ENCODE measurements around the gene RASA3. TPM values are rescaled to one million over a fixed set of nuclear protein-coding genes. Genes with fewer than 3 reads are reported as not detected.

The RASA3 gene
- total RNA-seq, 1 donor from 2014 or later, result 29.9 TPM

GRCh38 chr13:114157869-114158495, 25.6 kb upstream of the RASA3 start:
- H3K4me3 Mint-ChIP-seq (ENCODE audit: unreplicated experiment), result no peak overlapping the region
- peaks cover 14% of the 10 kb centered on the region for H3K4me1 Mint-ChIP-seq (ENCODE audit: low read depth)
- TF ChIP-seq, protein P1, sequence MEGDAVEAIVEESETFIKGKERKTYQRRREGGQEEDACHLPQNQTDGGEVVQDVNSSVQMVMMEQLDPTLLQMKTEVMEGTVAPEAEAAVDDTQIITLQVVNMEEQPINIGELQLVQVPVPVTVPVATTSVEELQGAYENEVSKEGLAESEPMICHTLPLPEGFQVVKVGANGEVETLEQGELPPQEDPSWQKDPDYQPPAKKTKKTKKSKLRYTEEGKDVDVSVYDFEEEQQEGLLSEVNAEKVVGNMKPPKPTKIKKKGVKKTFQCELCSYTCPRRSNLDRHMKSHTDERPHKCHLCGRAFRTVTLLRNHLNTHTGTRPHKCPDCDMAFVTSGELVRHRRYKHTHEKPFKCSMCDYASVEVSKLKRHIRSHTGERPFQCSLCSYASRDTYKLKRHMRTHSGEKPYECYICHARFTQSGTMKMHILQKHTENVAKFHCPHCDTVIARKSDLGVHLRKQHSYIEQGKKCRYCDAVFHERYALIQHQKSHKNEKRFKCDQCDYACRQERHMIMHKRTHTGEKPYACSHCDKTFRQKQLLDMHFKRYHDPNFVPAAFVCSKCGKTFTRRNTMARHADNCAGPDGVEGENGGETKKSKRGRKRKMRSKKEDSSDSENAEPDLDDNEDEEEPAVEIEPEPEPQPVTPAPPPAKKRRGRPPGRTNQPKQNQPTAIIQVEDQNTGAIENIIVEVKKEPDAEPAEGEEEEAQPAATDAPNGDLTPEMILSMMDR (IDR thresholded peaks at IDR 0.05), result no peak
- peaks cover 3% of the 10 kb centered on the region for H3K9me3 Mint-ChIP-seq (ENCODE audit: low read depth)
- H3K27ac Mint-ChIP-seq (ENCODE audit: unreplicated experiment), result no peak overlapping the region
- peaks cover 20% of the 10 kb centered on the region for H3K27me3 Mint-ChIP-seq (ENCODE audit: low read depth)
- no peaks in the 10 kb centered on the region for H3K36me3 Mint-ChIP-seq (ENCODE audit: low read depth)
- DNase-seq (ENCODE audit: low spot score), result no peak

DNA sequence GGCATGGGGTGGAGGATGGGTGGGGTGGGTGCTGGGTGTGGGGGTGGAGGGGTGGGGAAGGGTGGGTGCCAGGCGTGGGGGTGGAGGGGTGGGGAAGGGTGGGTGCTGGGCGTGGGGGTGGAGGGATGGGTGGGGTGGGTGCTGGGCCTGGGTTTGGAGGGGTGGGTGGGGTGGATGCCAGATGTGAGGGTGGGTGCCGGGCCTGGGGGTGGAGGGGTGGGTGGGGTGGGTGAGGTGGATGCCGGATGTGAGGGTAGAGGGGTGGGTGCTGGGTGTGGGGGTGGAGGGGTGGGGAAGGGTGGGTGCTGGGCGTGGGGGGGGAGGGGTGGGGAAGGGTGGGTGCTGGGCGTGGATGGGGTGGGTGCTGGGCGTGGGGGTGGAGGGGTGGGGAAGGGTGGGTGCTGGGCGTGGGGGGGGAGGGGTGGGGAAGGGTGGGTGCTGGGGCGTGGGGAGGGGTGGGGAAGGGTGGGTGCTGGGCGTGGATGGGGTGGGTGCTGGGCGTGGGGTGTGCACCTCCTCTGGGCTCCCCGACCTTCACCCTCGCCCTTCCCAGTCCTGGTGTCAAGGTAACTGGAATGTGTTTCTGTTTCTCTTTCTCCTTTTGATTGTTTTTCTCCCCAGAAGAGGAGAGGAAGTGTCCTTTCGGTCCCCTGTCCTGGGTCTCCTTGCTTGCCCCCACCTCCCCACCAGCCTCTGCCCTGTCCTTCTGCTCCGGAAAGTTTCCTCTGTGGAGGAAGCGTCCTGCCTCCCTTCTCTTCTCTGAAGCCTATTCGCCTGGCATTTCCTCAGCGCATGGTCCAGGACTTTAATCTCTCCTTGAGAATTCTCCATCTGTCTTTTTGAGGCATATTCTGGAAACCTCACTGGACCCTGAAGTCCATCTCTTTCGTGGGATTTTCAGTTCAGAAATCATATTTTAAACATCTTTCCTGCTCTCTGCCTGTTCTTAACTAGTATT, 23.8 kb upstream of the RASA3 start:
- Mint-ChIP-seq H3K27ac (ENCODE audit: unreplicated experiment) (no peak overlapping the region), H3K36me3 (ENCODE audit: low read depth) (no peaks in the 10 kb centered on the region), H3K27me3 (ENCODE audit: low read depth) (peaks cover 9% of the 10 kb centered on the region), H3K4me1 (ENCODE audit: low read depth) (peaks cover 19% of the 10 kb centered on the region), H3K9me3 (ENCODE audit: low read depth) (peaks cover 3% of the 10 kb centered on the region), H3K4me3 (ENCODE audit: unreplicated experiment) (no peak overlapping the region)
- TF ChIP-seq, protein P1 (IDR thresholded peaks at IDR 0.05), result no peak
- DNase-seq (ENCODE audit: low spot score), result no peak

- Mint-ChIP-seq H3K4me1 (ENCODE audit: low read depth) (peaks cover 19% of the 10 kb centered on the region), H3K27me3 (ENCODE audit: low read depth) (peaks cover 4% of the 10 kb centered on the region), H3K36me3 (ENCODE audit: low read depth) (no peaks in the 10 kb centered on the region), H3K4me3 (ENCODE audit: unreplicated experiment) (no peak overlapping the region), H3K27ac (ENCODE audit: unreplicated experiment) (no peak overlapping the region), H3K9me3 (ENCODE audit: low read depth) (peaks cover 3% of the 10 kb centered on the region)
- DNase-seq (ENCODE audit: low spot score), result no peak
- TF ChIP-seq, protein P1 (IDR thresholded peaks at IDR 0.05), result no peak
These were observed 22.9 kb upstream of the RASA3 start for GRCh38 chr13:114155320-114155719.

DNA sequence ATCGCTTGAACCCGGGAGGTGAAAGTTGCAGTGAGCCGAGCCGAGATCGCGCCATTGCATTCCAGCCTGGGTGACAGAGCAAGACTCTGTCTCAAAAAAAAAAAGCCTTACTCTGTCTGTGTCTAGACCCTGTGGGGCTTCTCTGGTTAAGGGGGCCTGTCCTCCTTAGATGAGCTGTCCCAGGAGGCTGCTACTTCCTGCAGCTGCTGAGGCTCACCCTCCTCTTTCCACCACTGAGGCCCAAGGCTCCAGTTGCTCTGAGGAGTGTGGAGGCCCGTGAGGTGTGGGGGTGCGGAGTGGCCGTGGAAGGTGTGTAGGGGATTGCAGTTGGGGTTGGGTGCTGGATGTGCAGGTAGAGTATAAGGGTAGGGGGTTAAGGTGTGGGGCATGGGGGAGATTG, 22.1 kb upstream of the RASA3 start:
- no peak overlapping the region for H3K4me3 Mint-ChIP-seq (ENCODE audit: unreplicated experiment)

More for the DNA sequence above, 22.1 kb upstream of the RASA3 start:
- DNase-seq (ENCODE audit: low spot score), result no peak
- Mint-ChIP-seq H3K4me1 (ENCODE audit: low read depth) (peaks cover 19% of the 10 kb centered on the region), H3K27me3 (ENCODE audit: low read depth) (peaks cover 1% of the 10 kb centered on the region), H3K9me3 (ENCODE audit: low read depth) (peaks cover 3% of the 10 kb centered on the region), H3K36me3 (ENCODE audit: low read depth) (no peaks in the 10 kb centered on the region), H3K27ac (ENCODE audit: unreplicated experiment) (no peak overlapping the region)
- TF ChIP-seq, protein P1 (IDR thresholded peaks at IDR 0.05), result no peak

Data from chondrocyte (in vitro differentiated cells).